OCI-LY7 (cell line): Measurements from ENCODE around the gene ZNF565. TPM values are rescaled to one million over a fixed set of nuclear protein-coding genes. Genes with fewer than 3 reads are reported as not detected.

Source experiments
- BruUV-seq: library from RNA; stranded (reverse); fragments of 400-500 nt; replicated peaks from 2 replicates; lab custom pipeline; 2021; lab: Mats Ljungman, UMichigan
- CTCF ChIA-PET: fragments of 300-600 bp; sonication (Branson Sonifier 250); formaldehyde crosslinking; loops from one replicate; lab custom pipeline; 2022; ENCODE audit warnings: antibody characterized with exemption; ENCODE audit not compliant: unreplicated experiment; lab: Charles Lee
- POLR2A ChIA-PET: fragments of 300-600 bp; sonication (Branson Sonifier 250); formaldehyde crosslinking; loops from one replicate; lab custom pipeline; 2022; ENCODE audit warnings: antibody characterized with exemption; lab: Charles Lee
- DNase-seq: peaks from one replicate; pipeline ENCODE4 v3.0.0-alpha.2; 2015; ENCODE audit warnings: low spot score
- H2AFZ ChIP-seq: fragments of 200-600 bp; sonication (generic), shearing (Covaris generic); 2 replicates; pipeline ENCODE4 v1.6.1; 2014; ENCODE audit warnings: mild to moderate bottlenecking, antibody characterized with exemption, low read length, moderate library complexity
- H3K27ac ChIP-seq: fragments of 200-600 bp; sonication (generic); 2 replicates; pipeline ENCODE4 v1.5.1; 2014; ENCODE audit warnings: mixed run types, low read depth, mild to moderate bottlenecking, moderate library complexity, low read length, inconsistent platforms; ENCODE audit not compliant: poor library complexity, severe bottlenecking
- H3K36me3 ChIP-seq: fragments of 200-600 bp; sonication (generic); 2 replicates; pipeline ENCODE4 v1.6.1; 2014; ENCODE audit warnings: mild to moderate bottlenecking, antibody characterized with exemption, low read length, moderate library complexity, mixed read lengths; ENCODE audit not compliant: insufficient read depth
- H3K4me1 ChIP-seq: fragments of 200-600 bp; sonication (generic); 2 replicates; pipeline ENCODE4 v1.5.1; 2014; ENCODE audit warnings: mild to moderate bottlenecking, low read length; ENCODE audit not compliant: insufficient read depth, poor library complexity, severe bottlenecking
- H3K4me2 ChIP-seq: fragments of 200-600 bp; sonication (generic); 2 replicates; pipeline ENCODE4 v1.6.1; 2014; ENCODE audit warnings: mild to moderate bottlenecking, low read length
- H3K4me3 ChIP-seq: fragments of 200-600 bp; sonication (generic); 2 replicates; pipeline ENCODE4 v1.5.1; 2014; ENCODE audit warnings: mild to moderate bottlenecking, low read depth, low read length; ENCODE audit not compliant: poor library complexity, severe bottlenecking
- H3K79me2 ChIP-seq: fragments of 200-600 bp; sonication (generic); 2 replicates; pipeline ENCODE4 v1.6.1; 2016; ENCODE audit warnings: low read depth, mild to moderate bottlenecking, low read length, moderate library complexity, mixed read lengths; ENCODE audit not compliant: insufficient read depth
- H3K9me2 ChIP-seq: fragments of 200-600 bp; sonication (generic); 2 replicates; pipeline ENCODE4 v1.6.1; 2016; ENCODE audit warnings: mild to moderate bottlenecking, low read length, mixed read lengths; ENCODE audit not compliant: insufficient read depth
- H3K9me3 ChIP-seq: fragments of 200-600 bp; sonication (generic); 2 replicates; pipeline ENCODE4 v1.6.1; 2014; ENCODE audit warnings: mild to moderate bottlenecking, mixed run types, low read length, mixed read lengths
- H4K20me1 ChIP-seq: fragments of 200-600 bp; sonication (generic); 2 replicates; pipeline ENCODE4 v1.6.1; 2014; ENCODE audit warnings: mild to moderate bottlenecking, antibody characterized with exemption, low read length, moderate library complexity, mixed read lengths; ENCODE audit not compliant: insufficient read depth
- CTCF ChIP-seq: fragments of 200-600 bp; sonication (generic); conservative IDR thresholded peaks from 2 replicates; pipeline ENCODE4 v1.5.1; 2014; ENCODE audit warnings: mild to moderate bottlenecking, antibody characterized with exemption, low read length, moderate library complexity, mixed read lengths
- EZH2phosphoT487 ChIP-seq: fragments of 200-600 bp; sonication (generic); IDR thresholded peaks from 2 replicates; pipeline ENCODE4 v1.6.1; 2018; ENCODE audit warnings: low read depth, borderline replicate concordance, mild to moderate bottlenecking, mixed run types, antibody characterized with exemption, low read length, moderate library complexity, mixed read lengths
- intact Hi-C: fragments of 100-400 bp; cut with micrococcal nuclease; formaldehyde crosslinking; loops from one replicate; pipeline ENCODE4 v1.10.0; 2022; ENCODE audit not compliant: unreplicated experiment
- total RNA-seq, 2 experiments: library from RNA; depleted of rRNA in 1 of 2; stranded (reverse); fragments of >200 nt in 1 of 2; shearing (Covaris generic) in 1 of 2; gene quantifications; 2 replicates each; pipeline ENCODE4 v1.2.3, GENCODE V29; 2014 to 2022

ZNF565 gene
- total RNA-seq, 2 experiments from 2014 or later = 2.1 to 3.2 TPM

- DNase-seq = no peak
- Histone ChIP-seq H3K9me3 (no peaks in the 10 kb centered on the region), H3K4me2 (no peak overlapping the region), H3K27ac (no peak overlapping the region), H3K36me3 (peaks cover 41% of the 10 kb centered on the region), H3K4me3 (no peak overlapping the region), H3K79me2 (no peaks in the 10 kb centered on the region), H4K20me1 (no peaks in the 10 kb centered on the region), H2AFZ (no peak overlapping the region), H3K9me2 (no peaks in the 10 kb centered on the region), H3K4me1 (no peaks in the 10 kb centered on the region)
- POLR2A ChIA-PET = no interaction called here
- BruUV-seq = no TSS peak
- CTCF ChIA-PET = no interaction called here
- TF ChIP-seq CTCF (no peak), EZH2phosphoT487 (no peak)
- intact Hi-C loops = no loop called here
Measured at GRCh38 chr19:36151144-36152018, 63.1 kb downstream of the ZNF565 start.

GRCh38 chr19:36150586-36150985 lies 63.9 kb downstream of the ZNF565 start:
- no peak for TF ChIP-seq CTCF
- Histone ChIP-seq H3K36me3 (peaks cover 49% of the 10 kb centered on the region), H3K79me2 (no peaks in the 10 kb centered on the region), H3K9me3 (no peaks in the 10 kb centered on the region), H3K4me3 (no peak overlapping the region), H3K27ac (no peak overlapping the region), H2AFZ (no peak overlapping the region), H3K9me2 (no peaks in the 10 kb centered on the region), H3K4me2 (no peak overlapping the region), H3K4me1 (no peaks in the 10 kb centered on the region), H4K20me1 (no peaks in the 10 kb centered on the region)
- no TSS peak for BruUV-seq
- no peak for DNase-seq
- intact Hi-C loops = no loop called here
- POLR2A ChIA-PET = no interaction called here
- CTCF ChIA-PET = no interaction called here

GRCh38 chr19:36149673-36150406 lies 64.6 kb downstream of the ZNF565 start:
- Histone ChIP-seq H3K4me2 (no peak overlapping the region), H3K36me3 (peaks cover 56% of the 10 kb centered on the region), H3K27ac (no peak overlapping the region), H3K4me1 (no peaks in the 10 kb centered on the region), H3K9me3 (no peaks in the 10 kb centered on the region), H3K79me2 (no peaks in the 10 kb centered on the region), H3K9me2 (no peaks in the 10 kb centered on the region), H3K4me3 (no peak overlapping the region), H2AFZ (no peak overlapping the region), H4K20me1 (no peaks in the 10 kb centered on the region)
- DNase-seq = no peak
- TSS peak; percentile 80 for BruUV-seq
- CTCF ChIA-PET = no interaction called here
- POLR2A ChIA-PET = no interaction called here
- TF ChIP-seq EZH2phosphoT487 = no peak
- no peak for TF ChIP-seq CTCF
- intact Hi-C loops = no loop called here
